ENCODE data around the gene PGK2.
"Not testable (repeated sequence)": the region's sequence is repeated elsewhere in the genome, so short reads cannot be mapped to it uniquely, and the experiment has no call there.

Gene PGK2

DNA sequence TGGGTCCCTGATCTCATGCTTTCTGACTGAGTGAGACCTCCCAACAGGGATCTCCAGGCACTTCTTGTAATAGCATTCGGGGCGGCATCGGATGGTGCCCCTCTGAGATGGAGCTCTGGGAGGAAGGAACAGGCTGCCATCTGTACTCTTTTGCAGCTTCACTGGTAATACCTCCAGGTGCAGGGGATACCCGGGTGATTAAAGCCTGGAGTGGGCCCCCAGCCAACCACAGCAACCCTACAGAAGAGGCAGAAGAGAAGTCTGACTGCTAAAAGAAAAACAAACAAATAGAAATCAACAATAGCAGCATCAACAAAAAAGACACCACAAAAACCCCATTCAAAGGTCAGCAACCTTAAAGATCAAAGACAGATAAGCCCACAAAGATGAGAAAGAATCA, 19.1 kb upstream of the PGK2 start:
- Histone ChIP-seq H3K27ac (no peak overlapping the region), H3K36me3 (replicated peaks) (no peaks in the 10 kb centered on the region), H3K27me3 (replicated peaks) (no peaks in the 10 kb centered on the region), H3K4me3 (ENCODE audit: low read depth, low read length) (no peak overlapping the region)
- TF ChIP-seq, protein P1, sequence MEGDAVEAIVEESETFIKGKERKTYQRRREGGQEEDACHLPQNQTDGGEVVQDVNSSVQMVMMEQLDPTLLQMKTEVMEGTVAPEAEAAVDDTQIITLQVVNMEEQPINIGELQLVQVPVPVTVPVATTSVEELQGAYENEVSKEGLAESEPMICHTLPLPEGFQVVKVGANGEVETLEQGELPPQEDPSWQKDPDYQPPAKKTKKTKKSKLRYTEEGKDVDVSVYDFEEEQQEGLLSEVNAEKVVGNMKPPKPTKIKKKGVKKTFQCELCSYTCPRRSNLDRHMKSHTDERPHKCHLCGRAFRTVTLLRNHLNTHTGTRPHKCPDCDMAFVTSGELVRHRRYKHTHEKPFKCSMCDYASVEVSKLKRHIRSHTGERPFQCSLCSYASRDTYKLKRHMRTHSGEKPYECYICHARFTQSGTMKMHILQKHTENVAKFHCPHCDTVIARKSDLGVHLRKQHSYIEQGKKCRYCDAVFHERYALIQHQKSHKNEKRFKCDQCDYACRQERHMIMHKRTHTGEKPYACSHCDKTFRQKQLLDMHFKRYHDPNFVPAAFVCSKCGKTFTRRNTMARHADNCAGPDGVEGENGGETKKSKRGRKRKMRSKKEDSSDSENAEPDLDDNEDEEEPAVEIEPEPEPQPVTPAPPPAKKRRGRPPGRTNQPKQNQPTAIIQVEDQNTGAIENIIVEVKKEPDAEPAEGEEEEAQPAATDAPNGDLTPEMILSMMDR (IDR thresholded peaks at IDR 0.05; ENCODE audit: low read depth, low read length, missing control alignments) = no peak
- in situ Hi-C loops (cut with HindIII; ENCODE audit: low pct_ligation_motif_present, low sequenced_read_pairs) = no loop called here
- no peak for DNase-seq

DNA sequence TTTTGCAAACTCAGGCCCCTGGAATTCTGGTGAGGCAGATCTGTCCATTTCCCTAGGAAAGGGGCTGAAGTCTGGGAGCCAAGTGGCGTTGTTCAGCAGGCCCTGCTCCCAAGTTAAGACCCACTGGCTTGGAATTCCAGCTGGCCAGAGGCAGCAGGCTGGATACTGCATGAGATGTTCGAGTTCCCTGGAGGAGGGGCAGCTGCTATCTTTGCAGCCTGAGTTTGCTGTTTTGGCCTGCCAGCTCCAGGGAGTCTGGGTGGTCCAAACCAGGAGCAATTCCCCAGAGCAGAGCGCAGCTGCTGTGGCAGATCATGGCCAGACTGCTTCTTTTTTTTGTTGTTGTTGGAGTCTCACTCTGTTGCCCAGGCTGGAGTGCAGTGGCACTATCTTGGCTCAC, 18.2 kb upstream of the PGK2 start:
- H3K36me3 ChIP-seq (replicated peaks) = no peaks in the 10 kb centered on the region
- TF ChIP-seq, protein P1 (IDR thresholded peaks at IDR 0.05; ENCODE audit: low read depth, low read length, missing control alignments) = no peak
- in situ Hi-C loops (cut with HindIII; ENCODE audit: low pct_ligation_motif_present, low sequenced_read_pairs) = no loop called here
- no peak overlapping the region for H3K27ac ChIP-seq
- no peak overlapping the region for H3K4me3 ChIP-seq (ENCODE audit: low read depth, low read length)
- H3K27me3 ChIP-seq (replicated peaks) = no peaks in the 10 kb centered on the region
- no peak for DNase-seq

DNA sequence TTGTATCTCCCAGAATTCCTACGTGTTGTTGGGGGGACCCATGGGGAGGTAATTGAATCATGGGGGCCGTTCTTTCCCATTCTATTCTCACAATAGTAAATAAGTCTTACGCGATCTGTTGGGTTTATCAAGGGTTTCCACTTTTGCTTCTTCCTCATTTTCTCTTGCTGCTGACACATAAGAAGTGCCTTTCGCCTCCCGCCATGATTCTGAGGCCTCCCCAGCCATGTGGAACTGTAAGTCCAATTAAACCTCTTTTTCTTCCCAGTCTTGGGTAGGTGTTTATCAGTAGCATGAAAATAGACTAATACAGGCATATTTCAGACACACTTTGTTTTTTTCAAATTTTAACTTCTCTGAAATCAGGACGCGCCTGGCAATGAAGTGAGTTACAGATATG, 14.4 kb upstream of the PGK2 start:
- DNase-seq = no peak
- in situ Hi-C loops (cut with HindIII; ENCODE audit: low pct_ligation_motif_present, low sequenced_read_pairs) = no loop called here
- H3K4me3 ChIP-seq (ENCODE audit: low read depth, low read length) = no peak overlapping the region
- H3K27ac ChIP-seq = no peak overlapping the region
- H3K27me3 ChIP-seq (replicated peaks) = no peaks in the 10 kb centered on the region
- H3K36me3 ChIP-seq (replicated peaks) = no peaks in the 10 kb centered on the region
- TF ChIP-seq, protein P1 (IDR thresholded peaks at IDR 0.05; ENCODE audit: low read depth, low read length, missing control alignments) = no peak

DNA sequence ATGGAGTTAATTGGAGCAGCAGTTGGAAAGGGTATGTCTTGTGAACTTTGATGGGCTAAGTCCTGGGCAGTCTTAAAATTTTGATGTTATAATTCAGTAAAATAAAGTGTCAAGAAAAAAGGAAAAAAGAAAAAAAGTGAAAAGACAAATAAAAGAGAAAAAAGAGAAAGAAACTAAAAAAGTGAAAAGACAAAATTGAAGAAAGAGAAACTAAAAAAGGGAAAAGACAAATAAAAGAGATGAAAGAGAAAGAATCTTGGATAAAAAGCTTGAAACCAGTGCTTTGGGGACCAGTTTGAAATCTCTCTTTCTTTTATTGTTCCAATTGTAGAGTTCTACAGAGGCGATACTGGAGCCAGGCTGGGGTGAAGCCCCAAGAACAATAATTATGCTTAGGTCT, 12.0 kb upstream of the PGK2 start:
- Histone ChIP-seq H3K27me3 (replicated peaks) (no peaks in the 10 kb centered on the region), H3K36me3 (replicated peaks) (no peaks in the 10 kb centered on the region), H3K4me3 (ENCODE audit: low read depth, low read length) (no peak overlapping the region), H3K27ac (no peak overlapping the region)
- in situ Hi-C loops (cut with HindIII; ENCODE audit: low pct_ligation_motif_present, low sequenced_read_pairs) = no loop called here
- TF ChIP-seq, protein P1 (IDR thresholded peaks at IDR 0.05; ENCODE audit: low read depth, low read length, missing control alignments) = no peak
- DNase-seq = no peak

DNA sequence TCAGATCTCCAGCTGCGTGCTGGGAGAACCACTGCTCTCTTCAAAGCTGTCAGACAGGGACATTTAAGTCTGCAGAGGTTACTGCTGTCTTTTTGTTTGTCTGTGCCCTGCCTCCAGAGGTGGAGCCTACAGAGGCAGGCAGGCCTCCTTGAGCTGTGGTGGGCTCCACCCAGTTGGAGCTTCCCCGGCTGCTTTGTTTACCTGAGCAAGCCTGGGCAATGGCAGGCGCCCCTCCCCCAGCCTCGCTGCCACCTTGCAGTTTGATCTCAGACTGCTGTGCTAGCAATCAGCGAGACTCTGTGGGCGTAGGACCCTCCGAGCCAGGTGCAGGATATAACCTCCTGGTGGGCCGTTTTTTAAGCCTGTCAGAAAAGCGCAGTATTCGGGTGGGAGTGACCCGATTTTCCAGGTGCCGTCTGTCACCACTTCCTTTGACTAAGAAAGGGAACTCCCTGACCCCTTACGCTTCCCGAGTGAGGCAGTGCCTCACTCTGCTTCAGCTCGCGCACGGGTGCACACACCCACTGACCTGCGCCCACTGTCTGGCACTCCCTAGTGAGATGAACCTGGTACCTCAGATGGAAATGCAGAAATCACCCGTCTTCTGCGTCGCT, 9.9 kb upstream of the PGK2 start:
- DNase-seq; H3K36me3 ChIP-seq (replicated peaks); H3K27me3 ChIP-seq (replicated peaks); H3K27ac ChIP-seq; in situ Hi-C loops (cut with HindIII; ENCODE audit: low pct_ligation_motif_present, low sequenced_read_pairs); H3K4me3 ChIP-seq (ENCODE audit: low read depth, low read length): not testable (repeated sequence)

DNA sequence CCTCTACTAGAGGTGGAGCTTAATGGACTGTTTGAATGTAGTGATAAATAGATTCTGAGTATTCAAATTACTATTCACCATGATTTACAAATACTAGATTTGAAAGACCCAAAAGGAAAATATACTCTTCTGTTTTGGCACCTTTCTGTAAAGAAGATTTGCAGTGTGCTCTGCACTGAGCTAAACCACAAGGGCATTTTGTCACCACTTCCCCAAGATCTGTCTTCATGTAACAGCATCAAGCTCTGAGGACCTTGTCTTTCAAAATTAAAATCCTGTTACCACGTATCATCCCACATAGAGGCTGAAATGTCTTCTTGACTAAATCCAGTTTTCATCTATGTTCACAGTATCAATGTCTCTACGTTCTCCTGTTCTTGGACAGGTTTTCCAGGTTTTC, 3.3 kb upstream of the PGK2 start:
- no peak for DNase-seq
- in situ Hi-C loops (cut with HindIII; ENCODE audit: low pct_ligation_motif_present, low sequenced_read_pairs) = no loop called here

More for the DNA sequence above, 3.3 kb upstream of the PGK2 start:
- Histone ChIP-seq H3K27ac (no peak overlapping the region), H3K27me3 (replicated peaks) (no peaks in the 10 kb centered on the region), H3K36me3 (replicated peaks) (no peaks in the 10 kb centered on the region), H3K4me3 (ENCODE audit: low read depth, low read length) (no peak overlapping the region)
- TF ChIP-seq, protein P1 (IDR thresholded peaks at IDR 0.05; ENCODE audit: low read depth, low read length, missing control alignments) = no peak
